HG03039 (cell line): ENCODE data around the gene LPCAT1.

Source experiments
- ATAC-seq: cut with Tn5 transposase; IDR thresholded peaks from one replicate; pipeline ENCODE4 v1.9.1; 2021; ENCODE audit warnings: mild to moderate bottlenecking, moderate library complexity; ENCODE audit not compliant: unreplicated experiment

Gene LPCAT1

DNA sequence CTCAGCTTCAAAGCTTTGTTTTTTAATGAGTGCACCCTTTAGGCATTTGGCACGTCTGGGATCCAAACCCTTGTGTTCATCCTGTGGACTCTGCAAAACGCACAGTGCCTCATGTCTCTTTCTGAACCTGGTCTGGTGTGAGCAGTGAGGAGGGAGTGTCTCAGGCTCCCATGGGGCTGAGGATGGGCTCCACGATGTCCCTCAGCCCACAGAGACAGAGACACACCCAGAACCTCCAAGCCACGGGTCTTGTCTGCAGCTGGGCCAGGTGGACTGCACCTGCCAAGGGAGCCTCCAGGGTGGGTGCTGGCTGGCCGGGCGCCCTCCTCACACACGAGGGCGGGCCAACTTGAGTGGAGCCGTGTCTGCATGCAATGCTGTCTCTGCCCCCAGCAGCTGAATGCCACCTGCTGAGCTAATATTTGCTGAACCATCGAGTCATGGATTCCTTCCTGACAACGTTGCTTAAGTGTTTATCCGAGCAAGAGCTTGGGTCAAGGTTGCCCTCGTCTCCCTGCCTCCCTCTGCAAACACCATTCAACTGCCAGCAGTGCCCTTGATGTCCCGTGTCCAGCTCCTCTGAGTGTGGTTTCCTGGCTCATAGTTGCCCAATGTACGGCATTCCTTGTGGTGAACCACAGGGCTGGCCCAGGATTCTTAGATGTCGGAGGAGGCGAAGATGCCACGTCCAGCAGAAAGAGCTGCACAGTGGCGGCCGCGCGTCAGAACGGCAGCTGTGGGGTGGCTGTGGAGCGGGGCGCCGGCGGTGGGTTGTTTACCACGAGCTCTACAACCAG is 31.4 kb upstream of the LPCAT1 start:
- no peak for ATAC-seq

DNA sequence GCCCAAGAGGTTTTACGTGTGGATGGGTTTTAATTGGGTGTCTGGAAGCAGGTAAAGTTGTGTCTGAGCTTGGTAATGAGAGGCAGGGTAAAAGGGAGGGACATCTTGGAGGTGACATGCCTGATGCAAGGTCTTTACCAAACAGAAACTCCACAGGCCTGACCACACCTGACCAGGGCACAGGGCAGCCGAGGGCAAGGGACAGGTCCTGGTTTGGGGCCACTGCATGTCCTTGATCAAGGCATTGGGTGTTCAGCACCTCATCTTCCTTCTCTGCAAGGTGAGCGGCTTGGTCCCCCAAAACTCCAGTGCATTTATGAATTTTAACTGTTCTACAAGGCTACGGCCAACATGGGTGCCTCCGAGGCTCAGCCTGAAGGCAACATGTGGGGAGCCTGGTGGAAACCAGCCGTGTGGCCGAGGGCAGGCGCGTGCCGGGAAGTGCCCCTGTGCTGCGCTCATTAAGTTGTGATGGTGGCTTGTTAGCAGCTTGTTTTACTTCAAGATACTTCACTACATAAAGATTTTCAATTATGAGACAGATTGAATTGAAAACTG is 30.7 kb upstream of the LPCAT1 start:
- ATAC-seq, result no peak

DNA sequence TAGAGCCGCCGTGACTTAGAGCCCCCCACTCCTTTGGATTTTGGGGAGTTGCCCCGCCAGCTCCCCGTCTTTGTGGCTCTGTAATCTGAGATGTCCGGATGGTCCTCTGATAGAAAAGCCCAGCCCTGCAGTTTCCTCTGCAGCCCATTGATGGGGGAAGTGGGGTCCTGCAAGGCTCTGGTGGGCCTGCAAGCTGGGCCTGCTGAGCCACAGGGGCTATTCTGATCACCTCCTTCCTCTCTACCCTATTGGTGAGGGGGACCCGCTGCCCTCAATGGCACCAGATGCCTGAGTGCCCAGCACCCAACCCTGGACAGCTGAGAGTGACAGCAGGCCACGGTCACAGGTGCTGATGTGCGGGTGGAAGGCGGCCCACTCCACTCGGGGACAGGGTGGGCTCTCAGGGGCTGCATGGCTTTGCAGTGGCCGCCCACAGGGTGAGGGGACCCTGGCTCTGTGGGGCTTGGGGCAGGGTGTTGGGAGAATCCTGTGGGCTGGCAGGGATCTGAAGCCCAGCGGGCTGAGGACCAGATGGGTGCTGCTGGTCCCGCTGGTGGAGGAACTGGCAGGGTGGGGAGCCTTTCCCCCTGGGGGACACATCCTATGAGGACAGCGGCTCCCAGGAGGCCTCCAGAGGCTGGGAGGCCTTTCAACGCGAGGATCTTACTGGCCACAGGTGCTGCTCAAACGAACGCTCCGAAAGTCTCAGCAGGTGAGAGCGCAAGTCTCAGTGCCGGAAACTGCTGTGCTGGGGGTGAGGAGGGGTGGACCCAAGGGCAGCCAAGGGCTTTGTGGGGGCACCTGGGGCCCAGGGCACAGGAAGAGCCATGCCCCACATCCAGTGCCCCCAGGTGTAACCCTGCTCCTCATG is 30.0 kb upstream of the LPCAT1 start:
- no peak for ATAC-seq

GRCh38 chr5:1552521-1553255 is 28.9 kb upstream of the LPCAT1 start:
- ATAC-seq, result no peak

DNA sequence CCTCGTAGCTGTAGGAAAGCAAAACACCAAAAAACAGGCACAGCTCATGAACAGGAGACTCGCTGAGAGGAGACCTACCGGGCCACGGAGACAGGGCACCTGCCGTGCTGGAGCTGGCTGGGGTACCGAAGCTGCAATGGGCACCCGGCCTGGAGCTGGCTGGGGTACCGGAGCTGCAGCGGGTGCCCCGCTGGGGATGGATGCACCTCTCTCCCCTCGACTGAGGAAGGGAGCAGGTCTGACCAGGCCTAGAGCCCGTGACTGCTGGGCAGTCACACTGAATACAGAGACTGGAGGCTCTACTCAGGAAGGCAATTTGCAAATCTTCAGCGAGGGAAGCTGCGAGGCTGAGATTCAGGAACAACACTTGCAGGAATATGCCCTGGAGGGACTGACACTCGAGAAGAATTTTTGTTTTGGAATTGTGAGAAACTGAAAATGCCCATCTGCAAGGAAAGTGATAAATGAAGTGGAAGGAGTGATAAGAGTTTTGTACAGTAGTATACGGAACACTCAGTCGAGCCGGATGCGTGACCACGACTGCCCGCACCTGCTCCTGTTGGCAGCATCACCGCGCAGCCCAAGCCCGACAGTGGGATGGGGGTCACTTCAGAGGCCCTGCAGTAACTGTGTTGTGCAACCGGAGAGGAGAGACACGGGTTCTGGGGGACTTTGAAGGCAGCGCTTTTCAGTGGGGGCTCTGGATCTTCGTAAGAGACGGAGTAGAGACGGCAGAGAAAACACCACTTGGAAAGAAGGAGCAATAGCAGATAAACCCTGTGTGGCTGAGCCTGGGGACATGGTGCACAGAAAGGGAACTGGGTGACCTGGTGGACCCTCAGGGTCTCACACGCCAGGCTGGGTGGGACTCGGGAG is 27.9 kb upstream of the LPCAT1 start:
- ATAC-seq, result no peak

- ATAC-seq, result no peak
Measured at GRCh38 chr5:1550287-1551076, 26.7 kb upstream of the LPCAT1 start.

DNA sequence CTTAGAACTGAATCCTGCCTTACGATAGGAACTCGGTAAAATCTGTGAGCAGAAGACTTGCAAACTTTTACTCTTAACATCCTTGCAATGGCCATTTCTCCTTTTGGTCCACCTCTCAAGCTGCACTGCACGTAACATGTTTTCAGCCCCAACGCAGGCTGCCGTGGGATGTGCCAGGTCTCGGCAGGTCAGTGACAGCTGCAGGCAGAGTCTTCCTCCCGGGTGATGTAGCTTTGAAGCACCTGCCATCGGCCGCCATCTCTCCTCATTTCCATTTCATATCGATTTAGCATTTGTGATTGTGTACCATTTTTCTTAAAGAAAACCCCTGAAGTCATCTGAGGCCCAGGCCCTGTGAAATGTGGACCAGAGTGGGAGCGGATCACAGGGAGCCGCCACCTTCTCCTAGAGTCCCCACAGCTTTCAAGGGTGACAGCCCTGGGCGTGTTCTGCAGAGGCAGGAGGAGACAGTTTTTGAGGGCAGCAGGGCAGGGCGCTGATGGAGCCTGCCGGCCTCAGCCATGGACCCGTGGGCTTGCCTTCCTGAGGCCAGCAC is 25.8 kb upstream of the LPCAT1 start:
- ATAC-seq, result no peak

DNA sequence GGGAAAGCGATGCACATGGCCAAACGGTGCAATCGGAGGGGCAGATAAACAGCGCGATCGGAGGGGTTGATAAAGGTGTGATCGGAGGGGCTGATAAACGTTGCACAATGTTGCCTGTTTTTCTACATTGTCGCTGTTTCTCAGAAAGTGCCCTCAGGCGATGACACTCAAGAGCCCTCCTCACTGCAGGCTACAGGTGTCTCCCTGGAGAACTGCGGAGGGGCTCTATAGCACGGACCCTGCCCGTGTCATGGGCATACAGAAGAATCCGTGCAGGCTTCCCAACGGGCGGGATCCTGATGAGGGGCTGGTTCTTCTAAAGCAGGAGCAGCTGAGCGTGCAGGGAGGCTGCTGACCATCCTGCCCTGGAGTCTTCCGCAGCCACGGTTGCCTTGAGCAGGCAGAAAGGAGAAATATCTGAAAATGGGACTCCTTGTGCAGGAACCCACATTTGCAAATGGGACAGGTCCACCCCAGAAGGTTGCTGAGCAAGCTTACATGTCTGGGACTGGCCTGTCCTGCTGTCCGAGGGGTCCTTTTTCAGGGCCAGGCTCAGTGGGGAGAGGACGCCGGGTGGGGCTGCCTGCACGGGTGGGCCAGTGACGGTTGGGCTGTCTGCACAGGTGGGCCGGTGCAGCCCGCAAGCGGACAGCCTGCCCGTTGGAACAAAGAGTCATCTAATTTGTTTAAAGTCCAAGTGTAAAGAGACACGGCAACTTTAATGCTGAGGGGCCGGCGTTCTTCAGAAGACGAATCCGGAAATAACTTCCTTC is 25.1 kb upstream of the LPCAT1 start:
- ATAC-seq, result no peak

DNA sequence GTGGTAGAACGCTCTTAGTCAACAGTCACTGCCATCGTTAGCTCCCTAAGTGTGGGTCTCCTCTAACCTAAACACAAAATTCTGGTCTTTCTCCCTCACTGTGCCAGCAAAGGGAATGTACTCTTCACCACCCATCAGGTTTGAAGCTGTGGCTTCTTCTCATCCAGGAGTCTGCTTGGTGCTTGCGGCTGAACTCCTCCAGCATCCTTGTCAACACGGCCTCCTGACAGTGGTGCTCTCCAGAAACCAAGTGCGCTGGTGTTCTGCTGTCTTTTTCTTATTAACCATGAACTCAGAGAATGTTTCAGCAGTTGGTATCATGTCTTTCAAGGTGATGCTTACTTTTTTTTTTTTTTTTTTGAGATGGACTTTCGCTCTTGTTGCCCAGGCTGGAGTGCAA is 23.9 kb upstream of the LPCAT1 start:
- ATAC-seq, result no peak

- no peak for ATAC-seq
Measured at GRCh38 chr5:1547236-1547635, 23.5 kb upstream of the LPCAT1 start.

DNA sequence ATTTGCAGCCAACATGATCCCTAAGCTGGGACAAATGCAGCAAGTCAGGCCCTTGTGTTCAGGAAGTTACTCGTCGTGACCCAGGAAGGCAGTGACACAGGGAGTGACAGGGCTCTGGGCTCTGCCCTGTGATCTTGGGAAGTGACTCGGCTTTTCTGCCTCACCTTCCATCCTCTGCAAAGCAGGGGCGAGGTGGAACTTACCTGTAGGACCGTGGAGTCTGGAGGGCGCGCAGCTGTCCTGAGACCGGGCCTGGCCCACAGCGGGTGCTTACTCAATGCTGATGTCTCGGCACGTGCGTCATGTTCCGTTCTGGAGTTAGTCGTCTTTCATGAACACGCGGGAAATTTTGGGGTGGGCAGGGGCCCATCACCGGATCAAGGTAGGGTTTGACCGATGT is 22.8 kb upstream of the LPCAT1 start:
- no peak for ATAC-seq

DNA sequence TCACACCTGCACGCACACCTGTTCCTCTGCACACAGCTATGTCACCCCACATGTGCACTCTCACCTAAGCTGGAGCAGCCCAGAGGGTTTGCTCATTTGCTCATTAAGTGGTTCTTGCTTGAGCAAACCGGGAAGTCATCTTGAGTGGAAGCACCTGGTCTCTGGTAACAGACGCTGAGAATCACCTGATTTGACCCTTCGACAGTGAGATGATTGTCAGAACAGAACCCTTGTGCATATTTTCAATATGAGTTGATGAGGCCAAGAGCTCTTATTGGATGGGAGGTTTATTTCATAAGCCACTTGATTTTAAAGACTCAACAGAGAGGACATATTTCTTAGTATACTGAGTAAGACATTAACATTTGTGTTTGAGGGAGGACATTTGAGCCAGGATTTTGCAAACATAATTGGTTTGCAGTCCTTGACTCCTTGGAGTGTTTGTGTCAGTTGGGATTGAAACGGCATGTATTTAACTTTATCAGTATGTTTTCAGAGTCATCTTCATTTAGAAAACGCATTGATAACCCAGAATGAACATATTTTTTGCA is 22.1 kb upstream of the LPCAT1 start:
- no peak for ATAC-seq

GRCh38 chr5:1545126-1545804 is 21.5 kb upstream of the LPCAT1 start:
- no peak for ATAC-seq

- no peak for ATAC-seq
Measured at GRCh38 chr5:1544294-1544961, 20.7 kb upstream of the LPCAT1 start.

GRCh38 chr5:1543398-1544293 is 19.9 kb upstream of the LPCAT1 start:
- no peak for ATAC-seq

- ATAC-seq, result no peak
Measured at GRCh38 chr5:1542781-1543180, 19.0 kb upstream of the LPCAT1 start.
